ENCODE data around the gene NNT.
"Not testable (repeated sequence)": the region's sequence is repeated elsewhere in the genome, so short reads cannot be mapped to it uniquely, and the experiment has no call there.

The NNT gene

GRCh38 chr5:43631182-43631910 is 28.4 kb downstream of the NNT start:
- no peak for DNase-seq

DNA sequence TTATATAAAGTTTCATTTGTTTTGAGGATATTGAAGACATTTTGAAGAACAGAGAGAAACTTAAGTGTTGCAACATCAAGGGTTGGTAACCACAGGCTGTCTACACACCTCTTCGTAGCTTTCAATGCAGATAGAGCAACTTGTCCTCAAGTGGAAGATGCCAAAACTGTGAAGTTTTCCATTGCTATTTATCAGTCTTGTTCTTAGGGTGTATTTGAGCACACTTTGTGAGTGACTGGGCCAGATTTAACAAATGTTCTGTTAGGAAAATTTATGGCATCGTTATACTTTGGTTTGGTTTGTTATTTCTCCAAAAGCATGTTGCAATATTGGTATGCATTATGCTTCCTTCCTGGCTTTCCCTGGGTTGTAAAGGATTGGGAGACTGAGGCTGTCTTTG is 31.6 kb downstream of the NNT start:
- no peak for DNase-seq

- DNase-seq = no peak
Measured at GRCh38 chr5:43635374-43635773, 32.4 kb downstream of the NNT start.

GRCh38 chr5:43636076-43636475 is 33.1 kb downstream of the NNT start:
- no peak for DNase-seq

DNA sequence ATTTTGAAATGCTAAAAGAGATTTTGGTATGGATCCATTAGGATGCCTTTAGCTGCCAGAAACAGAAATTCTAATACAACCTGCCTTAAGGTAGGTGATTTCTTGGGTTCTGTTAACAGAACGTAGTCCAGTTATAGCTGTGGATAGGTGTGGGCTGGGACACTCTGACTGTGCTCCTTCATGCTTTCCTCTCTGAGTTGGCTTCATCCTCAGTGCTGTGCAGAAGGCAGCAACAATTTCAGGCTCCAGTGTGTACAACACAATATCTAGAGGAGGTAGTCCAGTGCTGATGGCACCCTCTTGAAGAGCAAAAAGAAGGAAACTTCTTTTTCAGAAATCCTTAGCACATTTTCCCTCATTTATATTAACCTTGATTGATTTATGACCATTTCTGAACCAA is 34.4 kb downstream of the NNT start:
- DNase-seq = no peak

DNA sequence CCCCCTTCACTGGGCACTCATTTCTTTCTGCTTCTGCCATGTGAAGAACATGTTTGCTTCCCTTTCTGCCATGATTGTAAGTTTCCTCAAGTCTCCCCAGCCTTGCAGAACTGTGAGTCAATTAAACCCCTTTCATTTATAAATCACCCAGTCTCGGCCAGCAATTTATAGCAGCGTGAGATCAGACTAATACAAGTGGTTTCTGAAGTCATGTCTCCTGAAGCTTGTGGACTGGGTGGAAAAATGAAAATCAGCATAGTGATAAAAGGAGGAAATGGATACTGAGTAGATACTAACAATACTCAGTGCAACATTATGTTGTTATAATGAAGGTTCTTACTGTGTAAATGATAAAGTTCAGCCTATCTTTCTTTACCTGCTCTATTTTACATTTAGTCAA is 35.1 kb downstream of the NNT start:
- no peak for DNase-seq

DNA sequence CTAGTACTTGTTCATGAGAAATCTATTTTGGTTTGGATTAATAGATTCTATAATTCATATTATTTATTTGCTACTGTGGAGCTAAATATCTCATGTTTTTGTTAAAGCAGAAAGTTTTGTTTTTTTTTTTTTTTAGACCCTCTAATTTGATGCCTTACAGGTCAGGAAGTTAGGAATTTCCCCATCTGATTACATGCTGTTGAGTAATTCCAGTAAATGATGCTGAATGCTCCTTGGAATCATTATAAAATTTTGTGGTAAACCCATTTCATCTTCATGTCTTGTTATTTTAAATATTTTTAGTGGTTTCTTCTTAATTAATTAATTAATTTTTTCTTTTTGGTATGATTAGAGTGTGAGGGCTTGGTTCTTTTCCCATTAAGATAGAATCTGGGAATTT is 35.6 kb downstream of the NNT start:
- DNase-seq = no peak

GRCh38 chr5:43639566-43639965 is 36.6 kb downstream of the NNT start:
- DNase-seq = no peak

DNA sequence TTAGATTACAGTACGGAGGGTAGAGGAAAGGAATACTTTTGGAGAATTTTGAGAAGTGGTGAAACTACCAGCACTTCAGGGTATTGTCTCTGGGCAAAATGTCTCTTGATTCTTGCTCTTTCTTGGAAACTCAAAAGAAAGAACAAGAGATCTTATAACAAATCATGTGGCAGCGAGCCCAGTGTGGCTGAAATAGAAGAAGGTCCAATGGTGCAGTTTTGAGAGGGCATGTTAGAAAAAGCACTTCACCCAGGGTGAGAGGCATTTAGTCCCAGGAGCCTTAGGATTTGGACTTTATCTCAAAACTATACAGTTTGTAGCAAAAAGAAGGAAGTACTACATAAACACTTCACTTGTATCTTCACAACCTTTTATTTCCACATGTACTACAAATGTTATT is 39.4 kb downstream of the NNT start:
- no peak for DNase-seq

GRCh38 chr5:43643327-43643726 is 40.3 kb downstream of the NNT start:
- no peak for DNase-seq

DNA sequence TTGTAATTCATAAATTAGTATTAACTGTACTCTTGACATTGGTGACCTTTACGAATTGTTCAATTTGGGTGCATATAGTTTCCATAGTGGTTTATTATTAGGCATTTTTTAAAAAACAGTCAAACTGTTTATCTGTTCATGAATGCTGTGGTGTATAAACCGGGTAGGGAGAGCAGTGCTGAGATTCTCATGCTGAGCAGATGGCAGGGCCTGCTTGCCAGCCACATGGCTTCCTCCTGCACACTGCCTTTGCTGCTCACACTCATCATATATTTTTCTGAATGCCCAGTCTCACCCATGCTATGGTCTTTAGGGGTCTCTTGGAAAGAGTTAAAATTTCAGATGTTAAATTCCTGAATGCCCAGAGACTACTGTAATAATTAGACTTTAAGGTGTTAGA is 40.8 kb downstream of the NNT start:
- no peak for DNase-seq

GRCh38 chr5:43646992-43647391 is 44.0 kb downstream of the NNT start:
- no peak for DNase-seq

DNA sequence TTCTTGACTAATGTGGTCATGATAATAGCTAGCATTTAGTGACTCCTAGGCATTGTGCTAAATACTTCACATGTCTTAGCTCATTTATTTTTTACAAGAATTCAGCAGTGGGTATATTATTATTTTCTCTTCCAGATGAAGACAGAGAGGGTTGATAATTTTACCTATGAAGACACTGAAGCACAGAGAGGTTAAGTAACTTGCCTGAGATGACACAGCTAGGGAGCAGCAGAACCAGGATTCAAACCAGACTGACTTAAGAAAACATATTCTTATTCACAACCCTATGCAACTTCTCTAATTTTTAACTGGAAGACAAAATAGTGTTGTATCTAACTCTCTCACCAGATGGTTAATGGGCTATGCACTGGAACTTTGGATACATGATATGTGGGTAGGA is 44.8 kb downstream of the NNT start:
- no peak for DNase-seq

- no peak for DNase-seq
Measured at GRCh38 chr5:43648499-43649124, 45.6 kb downstream of the NNT start.

- no peak for DNase-seq
Measured at GRCh38 chr5:43649256-43649655, 46.3 kb downstream of the NNT start.

DNA sequence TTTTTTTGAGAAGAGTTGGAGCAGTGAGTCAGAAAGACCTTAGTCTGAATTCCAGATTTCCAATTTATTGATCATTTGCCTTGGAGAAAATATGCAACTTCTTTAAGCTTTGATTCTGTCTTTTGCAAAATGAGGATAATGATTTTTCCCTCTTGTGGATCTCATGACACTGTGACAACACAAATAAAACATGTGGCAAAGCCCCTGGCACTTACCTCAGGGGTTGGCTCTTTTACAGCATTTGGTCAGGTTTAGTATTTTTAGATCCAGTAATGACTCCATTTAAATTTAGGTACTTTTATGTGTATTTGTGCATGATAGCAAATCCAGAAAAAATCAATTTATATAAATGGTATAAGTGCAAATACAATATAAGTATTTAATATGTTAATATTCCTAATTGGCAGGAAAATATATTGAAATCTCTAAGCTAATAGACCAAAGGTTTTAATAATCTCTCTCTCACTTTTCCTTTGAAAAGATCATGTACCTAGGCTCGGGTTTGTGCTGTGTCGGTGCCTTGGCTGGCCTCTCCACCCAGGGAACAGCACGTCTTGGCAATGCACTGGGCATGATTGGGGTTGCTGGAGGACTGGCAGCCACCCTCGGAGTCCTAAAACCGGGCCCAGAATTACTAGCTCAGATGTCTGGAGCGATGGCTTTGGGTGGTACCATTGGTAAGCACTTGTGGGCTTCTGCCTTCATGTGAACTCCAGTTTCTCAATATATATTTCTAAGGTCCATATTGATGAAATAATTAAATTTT is 49.7 kb downstream of the NNT start:
- DNase-seq = no peak

- no peak for DNase-seq
Measured at GRCh38 chr5:43658509-43658908, 55.5 kb downstream of the NNT start.

DNA sequence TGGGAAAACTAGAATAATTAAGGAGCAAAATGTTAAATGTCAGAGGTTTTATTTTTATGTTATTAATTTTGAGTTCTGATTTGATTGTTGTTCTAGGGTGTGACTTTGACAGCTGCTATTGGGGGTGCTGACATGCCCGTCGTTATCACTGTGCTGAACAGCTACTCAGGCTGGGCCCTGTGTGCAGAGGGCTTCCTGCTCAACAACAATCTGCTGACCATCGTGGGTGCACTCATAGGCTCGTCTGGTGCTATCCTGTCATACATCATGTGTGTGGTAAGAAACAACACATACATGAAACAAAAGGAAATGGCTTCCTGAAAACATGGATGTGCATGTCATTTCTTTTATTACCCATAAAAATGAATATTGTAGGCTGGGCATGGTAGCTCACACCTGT is 56.1 kb downstream of the NNT start:
- DNase-seq = no peak

- no peak for DNase-seq
Measured at GRCh38 chr5:43661102-43661501, 58.1 kb downstream of the NNT start.

GRCh38 chr5:43663916-43664315 is 60.9 kb downstream of the NNT start:
- DNase-seq = no peak

DNA sequence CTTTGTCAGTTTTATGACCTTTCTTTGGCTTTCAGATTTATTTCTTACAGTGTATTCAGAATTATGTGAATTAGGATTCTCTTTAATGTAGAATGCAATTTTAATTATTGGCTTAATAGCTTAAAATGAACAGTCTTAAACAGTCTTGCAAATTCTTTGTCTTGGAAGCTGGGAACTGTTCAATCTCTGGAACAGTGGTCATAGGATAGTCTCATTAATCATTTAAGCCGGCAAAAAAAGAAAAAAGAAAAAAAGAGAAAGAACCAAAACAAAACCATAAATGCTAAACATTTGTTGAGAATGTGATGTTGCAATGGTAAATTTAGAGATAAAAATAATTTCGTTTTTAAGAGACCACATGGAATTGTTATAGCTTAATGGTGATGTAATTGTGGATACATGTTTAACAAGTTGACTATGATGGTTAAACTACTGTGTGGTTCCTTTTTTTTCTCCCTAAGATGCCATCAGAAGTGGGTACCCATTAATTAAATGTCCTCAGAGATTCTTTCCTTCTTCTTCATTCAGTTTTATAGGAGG is 61.6 kb downstream of the NNT start:
- no peak for DNase-seq

DNA sequence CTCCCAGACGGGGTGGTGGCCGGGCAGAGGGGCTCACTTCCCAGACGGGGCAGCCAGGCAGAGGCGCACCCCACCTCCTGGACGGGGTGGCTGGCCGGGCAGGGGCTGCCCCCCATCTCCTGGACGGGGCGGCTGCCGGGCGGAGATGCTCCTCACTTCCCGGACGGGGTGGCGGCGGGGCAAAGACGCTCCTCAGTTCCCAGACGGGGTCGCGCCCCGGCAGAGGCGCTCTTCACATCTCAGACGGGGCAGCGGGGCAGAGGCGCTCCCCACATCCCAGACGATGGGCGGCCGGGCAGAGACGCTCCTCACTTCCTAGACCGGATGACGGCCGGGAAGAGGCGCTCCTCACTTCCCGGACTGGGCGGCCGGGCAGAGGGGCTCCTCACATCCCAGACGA is 62.8 kb downstream of the NNT start:
- not testable (repeated sequence) for DNase-seq

DNA sequence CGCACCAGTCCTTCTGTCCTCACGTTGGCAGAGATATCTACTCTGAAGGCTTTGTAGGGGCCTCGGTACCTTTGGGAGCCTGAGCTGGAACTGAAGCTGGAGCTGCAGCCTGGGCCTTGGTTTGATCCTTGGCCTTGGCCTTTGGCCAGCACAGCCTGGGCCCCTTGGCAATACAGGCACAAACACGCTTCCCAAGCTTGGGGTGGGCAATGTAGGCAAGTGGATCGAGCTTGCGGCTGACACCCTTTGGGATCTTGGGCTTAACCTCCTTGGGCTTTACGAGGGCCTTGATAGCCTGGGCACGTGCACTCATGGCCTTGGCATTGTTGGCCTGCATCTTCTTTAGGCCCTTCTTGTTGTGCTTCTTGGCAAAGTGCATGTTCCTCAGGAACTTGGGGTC is 63.7 kb downstream of the NNT start:
- DNase-seq = not testable (repeated sequence)

- not testable (repeated sequence) for DNase-seq
Measured at GRCh38 chr5:43667379-43667778, 64.4 kb downstream of the NNT start.
